ENCODE measurements around the gene MLC1.

Gene MLC1

GRCh38 chr22:50025993-50026392 lies 59.2 kb downstream of the MLC1 start:
- DNase-seq (ENCODE audit: low read depth): no peak
- no peak overlapping the region for H3K4me3 ChIP-seq (ENCODE audit: low read depth, low read length)

GRCh38 chr22:50022171-50022819 lies 62.9 kb downstream of the MLC1 start:
- no peak overlapping the region for H3K4me3 ChIP-seq (ENCODE audit: low read depth, low read length)
- DNase-seq (ENCODE audit: low read depth): no peak

GRCh38 chr22:50020606-50021005 lies 64.6 kb downstream of the MLC1 start:
- no peak for DNase-seq (ENCODE audit: low read depth)
- no peak overlapping the region for H3K4me3 ChIP-seq (ENCODE audit: low read depth, low read length)

- no peak overlapping the region for H3K4me3 ChIP-seq (ENCODE audit: low read depth, low read length)
- DNase-seq (ENCODE audit: low read depth): no peak
These were observed 65.9 kb downstream of the MLC1 start for GRCh38 chr22:50019316-50019715.

- no peak overlapping the region for H3K4me3 ChIP-seq (ENCODE audit: low read depth, low read length)
- no peak for DNase-seq (ENCODE audit: low read depth)
These were observed 66.5 kb downstream of the MLC1 start for GRCh38 chr22:50018608-50019285.

GRCh38 chr22:50017701-50018224 lies 67.5 kb downstream of the MLC1 start:
- H3K4me3 ChIP-seq (ENCODE audit: low read depth, low read length): no peak overlapping the region
- no peak for DNase-seq (ENCODE audit: low read depth)

- H3K4me3 ChIP-seq (ENCODE audit: low read depth, low read length): no peak overlapping the region
- no peak for DNase-seq (ENCODE audit: low read depth)
These were observed 68.1 kb downstream of the MLC1 start for GRCh38 chr22:50016988-50017700.

- DNase-seq (ENCODE audit: low read depth): no peak
- no peak overlapping the region for H3K4me3 ChIP-seq (ENCODE audit: low read depth, low read length)
These were observed 68.8 kb downstream of the MLC1 start for GRCh38 chr22:50016308-50016987.

- no peak overlapping the region for H3K4me3 ChIP-seq (ENCODE audit: low read depth, low read length)
- no peak for DNase-seq (ENCODE audit: low read depth)
These were observed 69.5 kb downstream of the MLC1 start for GRCh38 chr22:50015451-50016307.

- no peak for DNase-seq (ENCODE audit: low read depth)
- H3K4me3 ChIP-seq (ENCODE audit: low read depth, low read length): no peak overlapping the region
These were observed 70.4 kb downstream of the MLC1 start for GRCh38 chr22:50014655-50015401.

GRCh38 chr22:50014053-50014501 lies 71.1 kb downstream of the MLC1 start:
- no peak overlapping the region for H3K4me3 ChIP-seq (ENCODE audit: low read depth, low read length)

GRCh38 chr22:50012211-50013181 lies 72.7 kb downstream of the MLC1 start, which contains the start of gene IL17REL:
Gene IL17REL, minus strand, starts transcription at chr22:50012765. Its CDS starts 119 bp downstream, at chr22:50012646.
- H3K4me3 ChIP-seq (ENCODE audit: low read depth, low read length): no peak within 1 kb of the TSS
- no peak for DNase-seq (ENCODE audit: low read depth)

More at GRCh38 chr22:50014053-50014501, 71.1 kb downstream of the MLC1 start:
- DNase-seq (ENCODE audit: low read depth): no peak

- no peak overlapping the region for H3K4me3 ChIP-seq (ENCODE audit: low read depth, low read length)
These were observed 73.6 kb downstream of the MLC1 start for GRCh38 chr22:50011447-50012210.

GRCh38 chr22:50010676-50011446 lies 74.4 kb downstream of the MLC1 start:
- H3K4me3 ChIP-seq (ENCODE audit: low read depth, low read length): no peak overlapping the region
- DNase-seq (ENCODE audit: low read depth): no peak

More at GRCh38 chr22:50011447-50012210, 73.6 kb downstream of the MLC1 start:
- no peak for DNase-seq (ENCODE audit: low read depth)
